Cardiac fibroblast (primary cell): ENCODE results near the gene C8A.

ENCODE experiments used
- DNase-seq, 2 donors: peaks; one replicate each; pipeline versions ENCODE4 v3.0.0 to v3.0.0-alpha.2; 2010; ENCODE audit warnings: low read depth in 2 of 2
- H3K4me3 ChIP-seq, 2 donors: replicated peaks in 1 of 2; 1 replicate in 1 of 2; 2 replicates in 1 of 2; pipeline ENCODE4 v1.5.1; 2011; ENCODE audit warnings: low read depth in 2 of 2, low read length in 2 of 2, mild to moderate bottlenecking in 2 of 2, moderate library complexity in 1 of 2
- TF ChIP-seq, protein P1 (sequence below): IDR thresholded peaks from one replicate; pipeline ENCODE4 v1.5.1; 2011; ENCODE audit warnings: low read depth, mild to moderate bottlenecking, low read length, inconsistent platforms

The C8A gene

DNA sequence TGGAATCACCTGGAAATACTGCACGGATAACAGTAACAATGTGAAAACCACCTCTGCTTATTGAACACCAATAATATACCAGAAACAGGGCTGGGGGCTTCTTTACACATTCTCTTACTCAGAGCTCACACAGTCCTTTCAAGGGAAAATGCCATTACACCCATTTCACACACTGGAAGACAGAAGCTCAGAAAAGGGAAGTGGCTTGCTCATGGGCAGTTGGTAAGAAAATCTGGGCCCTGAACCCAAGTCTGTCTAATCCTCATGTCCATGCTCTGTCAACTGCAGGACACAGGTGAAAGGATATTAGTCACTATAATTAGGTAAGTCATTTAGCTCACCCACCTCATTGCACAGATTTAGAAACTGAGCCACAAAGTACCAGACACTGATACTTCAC, 18.6 kb downstream of the C8A start:
- TF ChIP-seq, protein P1, sequence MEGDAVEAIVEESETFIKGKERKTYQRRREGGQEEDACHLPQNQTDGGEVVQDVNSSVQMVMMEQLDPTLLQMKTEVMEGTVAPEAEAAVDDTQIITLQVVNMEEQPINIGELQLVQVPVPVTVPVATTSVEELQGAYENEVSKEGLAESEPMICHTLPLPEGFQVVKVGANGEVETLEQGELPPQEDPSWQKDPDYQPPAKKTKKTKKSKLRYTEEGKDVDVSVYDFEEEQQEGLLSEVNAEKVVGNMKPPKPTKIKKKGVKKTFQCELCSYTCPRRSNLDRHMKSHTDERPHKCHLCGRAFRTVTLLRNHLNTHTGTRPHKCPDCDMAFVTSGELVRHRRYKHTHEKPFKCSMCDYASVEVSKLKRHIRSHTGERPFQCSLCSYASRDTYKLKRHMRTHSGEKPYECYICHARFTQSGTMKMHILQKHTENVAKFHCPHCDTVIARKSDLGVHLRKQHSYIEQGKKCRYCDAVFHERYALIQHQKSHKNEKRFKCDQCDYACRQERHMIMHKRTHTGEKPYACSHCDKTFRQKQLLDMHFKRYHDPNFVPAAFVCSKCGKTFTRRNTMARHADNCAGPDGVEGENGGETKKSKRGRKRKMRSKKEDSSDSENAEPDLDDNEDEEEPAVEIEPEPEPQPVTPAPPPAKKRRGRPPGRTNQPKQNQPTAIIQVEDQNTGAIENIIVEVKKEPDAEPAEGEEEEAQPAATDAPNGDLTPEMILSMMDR, result no peak
- no peak for DNase-seq
- no peak overlapping the region for H3K4me3 ChIP-seq

DNA sequence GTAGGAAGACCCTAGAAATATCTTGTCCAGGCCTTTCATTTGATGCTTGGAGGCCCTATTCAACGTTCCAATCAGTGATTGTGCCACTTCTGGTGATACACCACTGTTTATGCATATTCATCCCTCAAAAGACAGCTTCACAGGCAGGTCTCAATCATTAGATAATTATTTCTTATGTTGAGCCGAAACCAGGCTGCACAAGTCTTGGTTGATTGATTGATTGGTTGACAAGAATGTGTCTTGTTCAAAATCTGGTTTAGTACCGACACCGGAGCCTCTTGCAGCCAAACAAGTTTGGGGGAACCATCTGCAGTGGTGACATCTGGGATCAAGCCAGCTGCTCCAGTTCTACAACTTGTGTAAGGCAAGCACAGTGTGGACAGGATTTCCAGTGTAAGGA, 20.1 kb downstream of the C8A start:
- no peak for DNase-seq
- TF ChIP-seq, protein P1, result no peak
- no peak overlapping the region for H3K4me3 ChIP-seq

DNA sequence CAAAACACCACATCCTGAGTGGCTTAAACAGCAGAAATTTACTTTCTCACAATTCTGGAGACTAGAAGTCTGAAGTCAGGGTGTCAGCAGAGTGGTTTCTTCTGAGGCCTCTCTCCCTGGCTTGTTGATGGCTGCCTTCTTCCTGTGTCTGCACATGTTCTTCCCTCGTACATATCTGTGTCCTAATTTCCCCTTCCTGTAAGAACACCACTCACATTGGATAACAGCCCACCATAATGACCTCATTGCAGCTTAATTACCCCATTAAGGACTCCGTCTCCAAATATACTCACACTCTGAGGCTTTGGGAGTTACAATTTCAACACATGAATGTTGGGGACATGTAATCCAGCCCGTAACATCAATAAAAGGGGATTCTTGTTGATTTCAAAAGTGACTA, 23.4 kb downstream of the C8A start:
- DNase-seq, result peak in 1 of 2 donors; percentile 34
- no peak overlapping the region for H3K4me3 ChIP-seq
- TF ChIP-seq, protein P1, result no peak

DNA sequence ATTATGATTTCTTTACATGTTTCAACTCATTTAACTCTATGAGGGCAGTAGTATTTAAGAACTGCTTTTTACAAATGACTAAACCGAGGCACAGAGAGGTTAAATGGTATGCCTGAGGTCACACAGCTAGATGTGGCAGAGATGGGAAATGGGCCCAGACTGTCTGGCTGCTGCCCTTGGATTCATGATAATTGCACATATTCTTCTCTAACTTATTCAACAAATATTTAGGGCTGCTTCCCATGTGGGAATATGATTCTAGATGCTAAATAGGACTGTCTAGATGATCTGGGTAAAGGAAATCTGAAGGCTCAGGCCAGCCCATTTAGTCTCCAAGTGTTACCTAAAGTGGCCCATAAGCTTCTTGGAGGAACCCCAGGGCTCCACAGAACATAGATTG, 26.2 kb downstream of the C8A start:
- H3K4me3 ChIP-seq, result no peak overlapping the region
- DNase-seq, result no peak
- TF ChIP-seq, protein P1, result no peak

DNA sequence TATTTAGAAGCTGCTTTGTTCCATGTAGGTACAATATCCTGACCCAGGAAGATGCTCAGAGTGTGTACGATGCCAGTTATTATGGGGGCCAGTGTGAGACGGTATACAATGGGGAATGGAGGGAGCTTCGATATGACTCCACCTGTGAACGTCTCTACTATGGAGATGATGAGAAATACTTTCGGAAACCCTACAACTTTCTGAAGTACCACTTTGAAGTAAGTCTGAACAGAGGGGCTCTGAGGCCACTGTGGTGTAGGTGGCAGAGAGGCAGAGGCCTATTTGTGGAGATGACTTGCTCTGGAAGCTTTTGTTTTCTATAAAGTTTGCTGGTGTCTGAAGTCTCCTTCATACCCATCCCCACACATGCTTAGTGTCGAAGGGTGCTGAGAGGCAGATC, 26.8 kb downstream of the C8A start:
- H3K4me3 ChIP-seq, result no peak overlapping the region
- DNase-seq, result no peak
- TF ChIP-seq, protein P1, result no peak

DNA sequence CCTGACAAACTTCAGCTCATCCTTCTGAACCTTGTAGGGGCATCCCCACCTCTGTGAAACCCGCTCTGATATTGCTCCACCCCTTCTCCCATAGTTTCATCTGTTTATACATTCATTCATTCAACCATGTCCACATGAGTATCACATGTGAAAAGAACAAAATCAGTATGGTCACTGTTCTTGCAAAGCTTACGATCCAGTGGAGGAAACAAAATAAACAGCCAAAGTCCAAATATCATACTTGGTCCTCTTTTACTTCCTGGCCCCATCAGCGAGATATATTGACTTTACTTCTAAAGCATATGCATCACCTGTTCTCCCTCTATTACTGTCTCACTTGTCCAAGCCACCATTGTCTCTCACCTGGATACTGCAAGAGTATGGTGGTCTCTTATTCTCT, 35.6 kb downstream of the C8A start:
- TF ChIP-seq, protein P1, result no peak
- DNase-seq, result no peak
- H3K4me3 ChIP-seq, result no peak overlapping the region

DNA sequence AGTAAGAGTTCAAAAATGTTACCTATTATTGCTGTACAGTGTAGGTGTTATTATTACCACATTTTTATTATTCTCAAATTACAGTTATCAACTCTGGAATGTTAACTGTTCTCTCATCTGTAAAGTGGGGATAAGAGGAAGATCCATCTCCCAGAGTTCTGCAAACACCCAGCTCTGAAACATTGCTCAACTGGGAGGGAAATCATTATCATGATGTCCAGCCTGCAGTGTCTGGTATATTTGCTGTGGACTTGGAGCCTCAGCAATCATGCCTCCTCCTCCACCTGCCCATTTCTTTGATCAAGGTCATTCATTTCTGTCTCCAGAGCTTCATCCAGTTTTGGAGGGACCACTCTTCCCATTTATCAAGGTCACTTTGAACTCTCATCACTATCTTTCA, 39.4 kb downstream of the C8A start:
- H3K4me3 ChIP-seq, result no peak overlapping the region
- TF ChIP-seq, protein P1, result no peak
- no peak for DNase-seq
